AG08395 (cell line): ENCODE data around the gene PSG11.
"Not testable (repeated sequence)": the region's sequence is repeated elsewhere in the genome, so short reads cannot be mapped to it uniquely, and the experiment has no call there.

Experiments used
- DNase-seq: peaks from one replicate; pipeline ENCODE4 v3.0.0; 2012; ENCODE audit warnings: mixed read lengths, low spot score

The PSG11 gene

DNA sequence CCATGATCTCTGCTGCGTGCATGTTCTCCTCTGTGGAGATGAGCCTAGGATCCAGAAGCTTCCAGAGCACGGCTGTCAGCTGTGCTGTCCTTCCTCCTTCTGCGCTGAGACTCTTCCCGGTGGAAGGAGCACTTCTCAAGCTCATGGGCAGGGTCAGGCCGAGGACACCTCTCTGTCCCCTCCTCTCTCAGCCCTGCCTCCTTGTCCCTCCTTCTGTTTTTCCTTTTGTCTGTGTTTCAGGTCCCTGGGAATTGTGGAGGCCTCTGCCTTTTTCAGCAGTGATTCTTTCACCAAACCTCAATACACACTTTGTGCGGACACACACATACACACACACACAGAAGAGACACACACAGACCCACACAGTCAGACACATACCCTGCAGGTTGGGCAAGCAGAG, at the start of gene PSG11:
TSS of gene PSG11 (minus strand) at position 101 of the 400 bp plus-strand sequence. CDS start at position 4, 97 bp downstream.
- DNase-seq: not testable (repeated sequence)

GRCh38 chr19:43062418-43062817, 36.1 kb upstream of the PSG11 start:
- not testable (repeated sequence) for DNase-seq

DNA sequence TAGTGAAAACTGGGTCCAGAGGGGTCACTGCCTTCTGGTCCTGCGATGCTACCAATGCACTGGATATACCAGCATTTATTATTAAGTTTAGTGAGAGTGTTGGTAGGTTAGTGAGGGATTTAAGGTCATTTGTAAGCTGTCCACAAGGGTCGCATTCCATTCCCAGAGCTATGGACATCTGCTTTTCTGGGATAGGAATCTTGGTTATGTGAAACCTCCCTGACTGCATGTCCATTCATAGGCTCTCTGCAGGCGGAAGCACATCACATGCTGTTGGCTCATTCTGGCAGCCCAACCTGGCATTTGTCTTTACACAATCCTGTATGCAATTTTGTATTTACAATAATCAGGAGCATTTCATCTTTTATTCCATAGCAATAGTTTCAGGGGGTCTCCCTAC, 35.1 kb upstream of the PSG11 start:
- not testable (repeated sequence) for DNase-seq

- DNase-seq: not testable (repeated sequence)
These were observed 34.0 kb upstream of the PSG11 start for GRCh38 chr19:43060254-43060653.

DNA sequence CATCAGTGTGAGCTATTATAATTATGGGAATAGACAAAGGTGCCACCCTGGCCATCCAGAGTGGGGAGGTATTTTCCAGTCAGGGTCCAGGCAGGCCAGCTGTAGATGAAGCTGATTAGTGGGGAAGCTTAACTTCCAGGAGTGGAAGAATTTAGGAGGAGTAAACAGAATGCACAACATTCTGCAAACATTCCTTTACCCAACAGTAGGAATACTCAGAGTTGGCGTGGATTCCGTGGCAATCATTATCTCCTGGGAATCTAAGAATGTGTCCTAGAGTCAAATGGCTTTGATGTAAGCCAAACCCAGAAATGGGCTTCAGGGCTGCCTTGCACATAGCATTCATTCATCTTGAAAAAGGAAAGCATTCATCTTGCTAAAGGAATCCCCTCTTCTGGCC, 33.2 kb upstream of the PSG11 start:
- DNase-seq: not testable (repeated sequence)

DNA sequence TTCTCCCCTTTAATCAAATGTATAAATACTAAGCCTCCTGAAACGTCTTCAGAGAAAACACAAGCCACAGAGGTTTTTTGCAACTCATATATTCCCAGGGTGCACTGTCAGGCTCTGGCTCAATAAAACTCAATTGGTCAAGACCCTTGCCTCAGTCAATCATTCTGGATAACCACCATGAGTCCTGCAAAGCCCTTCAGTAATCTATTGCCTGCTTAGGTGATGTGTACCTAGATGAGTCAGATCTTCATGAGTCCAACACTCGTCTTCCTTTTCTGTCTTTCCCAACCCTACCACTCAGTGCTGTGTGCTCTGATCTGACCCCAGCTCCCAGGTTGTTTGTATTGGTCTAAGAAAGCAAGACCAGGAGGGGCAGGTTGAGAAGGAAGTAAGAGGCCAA, 32.2 kb upstream of the PSG11 start:
- not testable (repeated sequence) for DNase-seq

DNA sequence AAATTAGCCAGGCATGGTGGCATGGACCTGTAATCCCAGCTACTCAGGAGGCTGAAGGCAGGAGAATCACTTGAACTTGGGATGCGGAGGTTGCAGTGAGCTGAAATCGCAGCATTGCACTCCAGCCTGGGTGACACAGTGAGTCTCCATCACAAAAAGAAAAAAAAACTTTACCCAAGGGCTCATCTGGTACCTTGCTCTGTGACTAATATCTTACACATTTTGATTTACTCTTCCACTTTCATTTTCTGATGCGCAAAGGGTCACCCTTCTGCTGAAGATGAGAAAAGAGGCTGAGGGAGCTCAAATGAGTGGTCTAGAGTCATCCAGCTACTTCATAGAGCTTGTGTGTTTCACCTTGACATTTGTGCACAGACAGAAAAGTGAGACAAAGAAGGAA, 21.7 kb upstream of the PSG11 start:
- not testable (repeated sequence) for DNase-seq

GRCh38 chr19:43046578-43046977, 20.3 kb upstream of the PSG11 start:
- DNase-seq: not testable (repeated sequence)

DNA sequence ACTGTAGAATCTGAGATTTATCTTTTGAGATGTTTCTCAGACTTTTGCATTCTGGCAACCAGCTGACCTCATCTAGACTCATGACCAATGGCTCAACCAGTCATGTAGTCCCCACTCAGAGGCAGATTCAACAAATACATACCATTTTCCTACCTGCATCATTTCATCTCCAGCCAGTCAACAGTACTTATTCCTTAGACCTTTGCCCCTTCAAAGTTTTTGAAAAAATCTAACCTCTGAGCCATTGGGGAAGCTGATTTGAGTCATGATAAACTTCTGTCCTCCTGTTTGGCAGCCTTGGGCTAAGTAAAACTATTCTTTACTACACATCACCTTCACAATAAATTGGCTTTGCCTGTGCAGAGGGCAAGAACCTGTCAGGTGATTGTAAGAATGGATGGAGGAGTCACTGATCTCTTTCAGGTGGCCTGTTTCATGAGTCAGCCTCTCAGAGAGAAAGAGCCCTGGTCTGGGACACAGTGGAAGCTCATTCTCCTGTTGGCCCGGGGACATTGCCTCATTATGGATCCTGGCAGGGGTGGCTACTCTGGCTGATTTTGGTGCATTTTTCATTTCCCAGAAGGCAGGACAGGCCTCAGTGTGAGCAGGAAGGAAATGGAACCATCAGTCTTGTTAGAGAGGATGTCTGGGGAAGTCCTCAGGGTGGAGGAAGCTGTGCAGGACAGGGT, 17.4 kb upstream of the PSG11 start:
- DNase-seq: not testable (repeated sequence)

DNA sequence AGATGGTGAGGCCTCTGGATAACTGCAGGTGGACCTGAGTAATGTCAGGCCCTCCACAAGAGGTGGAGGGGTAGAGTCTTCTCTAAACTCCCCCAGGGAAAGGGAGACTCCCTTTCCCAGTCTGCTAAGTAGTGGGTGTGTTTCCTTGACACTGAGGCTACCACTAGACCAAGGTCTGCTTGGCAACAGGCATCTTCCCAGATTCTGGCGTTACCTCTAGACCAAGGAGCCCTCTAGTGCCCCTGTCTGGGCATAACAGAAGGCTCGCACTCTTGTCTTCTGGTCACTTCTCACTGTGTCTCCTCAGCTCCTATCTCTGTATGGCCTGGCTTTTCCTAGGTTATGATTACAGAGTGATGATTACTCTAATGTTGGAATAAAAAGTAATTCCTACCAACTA, 5.4 kb upstream of the PSG11 start:
- DNase-seq: peak; percentile 1

- no peak for DNase-seq
These were observed 2.6 kb upstream of the PSG11 start for GRCh38 chr19:43028866-43029265.

DNA sequence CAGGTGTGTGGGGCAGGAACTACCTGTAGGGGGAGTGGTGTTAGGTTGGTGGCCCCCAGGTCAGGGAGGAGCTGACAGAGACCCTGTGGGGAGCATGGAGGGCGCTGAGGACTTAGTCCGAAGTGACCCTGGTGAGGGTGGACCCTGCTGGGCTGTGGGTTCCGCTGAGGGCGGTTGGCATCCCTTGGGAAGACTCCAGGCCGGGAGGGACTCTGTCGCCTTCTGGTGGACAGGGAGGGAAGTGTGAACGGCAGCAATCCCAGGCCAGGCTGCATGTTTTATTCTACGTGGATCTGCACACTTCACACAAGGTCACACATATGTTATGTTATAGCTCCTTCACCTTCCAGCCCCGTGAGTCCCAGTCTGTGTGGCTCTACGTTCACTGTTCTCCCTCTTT, 1.7 kb upstream of the PSG11 start:
- not testable (repeated sequence) for DNase-seq

GRCh38 chr19:43027061-43027460, 792 bp upstream of the PSG11 start:
- not testable (repeated sequence) for DNase-seq

DNA sequence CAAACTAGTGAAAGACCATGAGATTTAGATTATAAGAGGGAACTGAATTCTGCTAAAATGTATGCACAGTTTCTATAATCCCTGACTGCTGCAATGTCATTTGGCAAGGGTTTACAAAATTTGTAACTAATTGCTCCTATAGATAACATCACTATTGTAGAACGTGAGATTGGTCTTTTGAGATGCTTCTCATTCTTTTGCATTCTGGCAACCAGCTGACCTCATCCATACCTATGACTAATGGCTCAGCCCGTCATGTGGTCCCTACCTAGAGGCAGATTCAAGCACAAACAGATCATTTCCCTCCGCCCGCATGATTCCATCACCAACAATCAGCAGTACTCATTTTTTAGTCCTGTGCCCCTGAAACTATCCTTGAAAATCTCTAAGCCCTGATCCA, 4.2 kb downstream of the PSG11 start:
- DNase-seq: peak; percentile 5

GRCh38 chr19:43021629-43022028, 4.6 kb downstream of the PSG11 start:
- DNase-seq: peak; percentile 82

DNA sequence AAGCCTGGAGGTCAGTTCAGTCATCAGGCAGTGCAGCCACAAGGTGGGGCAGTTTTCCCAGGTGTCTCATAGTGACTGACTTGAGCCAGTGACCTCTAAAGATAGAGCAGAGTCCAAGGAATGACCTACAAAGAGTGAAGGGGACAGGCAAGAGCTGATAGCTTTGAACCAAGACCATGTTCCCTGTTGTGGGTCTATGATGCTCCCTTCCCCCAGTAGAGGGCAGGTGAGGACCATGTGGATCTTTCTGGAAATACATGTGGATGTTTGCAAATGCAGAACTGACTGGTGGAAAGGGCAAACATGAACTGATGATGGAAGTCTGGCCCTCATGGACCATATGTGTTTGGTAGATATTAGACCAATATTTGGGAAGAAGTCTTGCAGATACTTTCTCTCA, 6.7 kb downstream of the PSG11 start:
- DNase-seq: not testable (repeated sequence)

- not testable (repeated sequence) for DNase-seq
These were observed 20.4 kb downstream of the PSG11 start for GRCh38 chr19:43005841-43006240.

GRCh38 chr19:43004846-43005245, 21.4 kb downstream of the PSG11 start:
- not testable (repeated sequence) for DNase-seq

- not testable (repeated sequence) for DNase-seq
These were observed 22.6 kb downstream of the PSG11 start for GRCh38 chr19:43003634-43004033.

DNA sequence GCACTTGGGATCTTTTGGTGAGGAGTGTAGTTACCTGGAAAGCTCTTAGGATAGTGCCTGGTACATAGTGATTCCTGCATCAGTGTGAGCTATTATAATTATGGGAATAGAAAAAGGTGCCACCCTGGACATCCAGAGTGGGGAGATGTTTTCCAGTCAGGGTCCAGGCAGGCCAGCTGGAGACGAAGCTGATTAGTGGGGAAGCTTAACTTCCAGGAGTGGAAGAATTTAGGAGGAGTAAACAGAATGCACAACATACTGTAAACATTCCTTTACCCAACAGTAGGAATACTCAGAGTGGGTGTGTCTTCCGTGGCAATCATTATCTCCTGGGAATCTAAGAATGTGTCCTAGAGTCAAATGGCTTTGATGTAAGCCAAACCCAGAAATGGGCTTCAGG, 23.3 kb downstream of the PSG11 start:
- DNase-seq: not testable (repeated sequence)

DNA sequence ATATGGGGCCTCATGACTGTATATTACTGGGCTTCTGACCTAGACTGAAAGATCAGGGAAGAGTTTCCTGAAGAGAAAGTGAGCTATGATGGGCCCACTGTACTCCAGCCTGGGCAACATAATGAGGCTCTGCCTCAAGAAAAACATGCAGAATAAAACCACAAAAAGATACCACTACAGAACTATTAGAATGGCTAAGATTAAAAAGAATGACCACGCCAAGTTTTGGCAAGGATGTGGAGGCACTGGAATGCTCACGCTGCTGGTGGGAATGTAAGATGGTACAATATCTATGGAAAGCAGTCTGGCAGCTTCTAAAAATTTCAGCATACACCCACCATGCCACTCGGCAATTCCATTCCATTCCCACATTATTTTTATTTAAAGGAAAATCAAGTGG, 30.1 kb downstream of the PSG11 start:
- DNase-seq: not testable (repeated sequence)

GRCh38 chr19:42992029-42992604, 34.2 kb downstream of the PSG11 start:
- not testable (repeated sequence) for DNase-seq

DNA sequence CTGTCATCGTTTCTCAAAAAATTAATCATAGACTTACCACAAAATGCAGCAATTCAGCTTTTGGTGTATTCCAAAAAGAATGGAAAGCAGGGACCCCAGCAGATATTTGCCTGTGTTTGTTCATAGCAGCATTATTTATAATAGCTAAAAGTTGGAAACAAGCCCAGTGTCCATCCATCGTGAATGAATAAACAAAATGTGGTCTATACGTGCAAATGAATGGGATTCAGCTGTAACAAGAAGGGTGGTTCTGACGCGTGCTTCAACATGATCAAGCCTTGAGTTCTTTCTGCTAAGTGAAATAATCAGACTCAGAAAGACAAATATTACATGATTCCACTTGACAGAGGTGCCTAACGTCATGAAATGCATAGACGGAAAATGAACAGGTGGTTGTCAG, 36.4 kb downstream of the PSG11 start:
- DNase-seq: no peak

DNA sequence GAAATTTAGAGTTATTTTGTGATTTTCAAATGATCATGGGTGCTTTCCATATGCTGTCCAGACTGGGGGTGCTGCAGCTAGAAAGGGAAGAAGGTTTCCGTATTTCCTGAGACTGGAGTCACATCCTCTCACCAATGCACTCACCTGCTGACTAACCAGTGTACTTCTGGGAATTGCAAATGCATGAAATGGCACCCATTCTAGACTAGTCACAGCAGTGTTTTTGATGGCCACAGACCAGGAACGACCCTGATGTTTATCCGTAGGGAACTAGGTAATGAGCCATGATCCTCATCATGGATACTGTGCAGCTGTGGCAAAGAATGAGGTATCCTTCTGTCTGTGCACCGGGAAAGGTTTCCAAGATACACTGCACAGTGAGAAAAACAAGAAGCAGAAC, 37.1 kb downstream of the PSG11 start:
- not testable (repeated sequence) for DNase-seq
